Cardiac muscle cell (in vitro differentiated cells and primary cell): ENCODE measurements around the gene IFNL4. TPM values are rescaled to one million over a fixed set of nuclear protein-coding genes. Genes with fewer than 3 reads are reported as not detected.

Experiments used
- DNase-seq, 2 donors: peaks; one replicate each; pipeline versions ENCODE4 v3.0.0 to v3.0.0-alpha.2; 2010 to 2017; ENCODE audit warnings: low read depth in 1 of 2, low spot score in 1 of 2
- H3K27ac ChIP-seq: fragments of 200-600 bp; sonication (generic); 2 replicates; pipeline ENCODE4 v1.5.1; 2016
- H3K27me3 ChIP-seq: fragments of 200-600 bp; sonication (generic); 2 replicates; pipeline ENCODE4 v1.6.0; 2016; ENCODE audit warnings: control low read depth
- H3K36me3 ChIP-seq: fragments of 200-600 bp; sonication (generic); 2 replicates; pipeline ENCODE4 v1.5.1; 2016; ENCODE audit warnings: control low read depth
- H3K4me1 ChIP-seq: fragments of 200-600 bp; sonication (generic); 2 replicates; pipeline ENCODE4 v1.8.1; 2017; ENCODE audit warnings: low read depth, mild to moderate bottlenecking, mixed run types
- H3K4me3 ChIP-seq: fragments of 200-600 bp; sonication (generic); 2 replicates; pipeline ENCODE4 v1.5.1; 2016; ENCODE audit warnings: mild to moderate bottlenecking
- H3K9me3 ChIP-seq: fragments of 200-600 bp; sonication (generic); 2 replicates; pipeline ENCODE4 v1.5.1; 2017; ENCODE audit warnings: low read depth, mild to moderate bottlenecking, control low read depth
- CTCF ChIP-seq: IDR thresholded peaks from 2 replicates; pipeline ENCODE4 v1.5.1; 2012; ENCODE audit warnings: low read depth, mild to moderate bottlenecking, low read length
- polyA plus RNA-seq: library from polyadenylated mRNA; unstranded; fragments of >200 nt; fragmentation: Nextera tagmentation; extraction: Ambion mirVana; gene quantifications from 2 replicates; pipeline ENCODE4 v1.2.1, GENCODE V29; 2016
- total RNA-seq: library from RNA; depleted of rRNA; stranded (reverse); fragments of >200 nt; gene quantifications from 2 replicates; pipeline ENCODE4 v1.2.3, GENCODE V29; 2016

IFNL4 gene
- total and polyA plus RNA-seq, 2 experiments from 2014 or later, result not detected

GRCh38 chr19:39205449-39205764 lies 43.2 kb downstream of the IFNL4 start:
- no peak for DNase-seq
- Histone ChIP-seq H3K36me3 (no peaks in the 10 kb centered on the region), H3K27ac (no peak overlapping the region), H3K9me3 (no peaks in the 10 kb centered on the region), H3K4me3 (no peak overlapping the region), H3K4me1 (no peaks in the 10 kb centered on the region), H3K27me3 (no peaks in the 10 kb centered on the region)
- no peak for TF ChIP-seq CTCF

GRCh38 chr19:39203372-39204341 lies 45.0 kb downstream of the IFNL4 start, which contains the start of gene SYCN:
TSS of gene SYCN (minus strand) at chr19:39204263. CDS start at chr19:39204254, 9 bp downstream.
- H3K4me1 ChIP-seq, result no peaks in the 10 kb centered on the region
- H3K27ac ChIP-seq, result no peak within 1 kb of the TSS
- no peak for TF ChIP-seq CTCF
- no peak within 1 kb of the TSS for H3K4me3 ChIP-seq
- no peaks in the 10 kb centered on the region for H3K9me3 ChIP-seq
- no peak for DNase-seq
- H3K36me3 ChIP-seq, result no peaks in the 10 kb centered on the region
- no peaks in the 10 kb centered on the region for H3K27me3 ChIP-seq

GRCh38 chr19:39202998-39203355 lies 45.7 kb downstream of the IFNL4 start:
- H3K36me3 ChIP-seq, result no peaks in the 10 kb centered on the region
- TF ChIP-seq CTCF, result no peak
- peaks cover 2% of the 10 kb centered on the region for H3K27me3 ChIP-seq
- no peaks in the 10 kb centered on the region for H3K4me1 ChIP-seq
- H3K9me3 ChIP-seq, result no peaks in the 10 kb centered on the region
- no peak for DNase-seq
- no peak overlapping the region for H3K4me3 ChIP-seq
- no peak overlapping the region for H3K27ac ChIP-seq

- Histone ChIP-seq H3K36me3 (no peaks in the 10 kb centered on the region), H3K4me1 (no peaks in the 10 kb centered on the region), H3K27ac (no peak overlapping the region), H3K9me3 (no peaks in the 10 kb centered on the region), H3K27me3 (peaks cover 16% of the 10 kb centered on the region), H3K4me3 (no peak overlapping the region)
- no peak for TF ChIP-seq CTCF
- no peak for DNase-seq
Observed at GRCh38 chr19:39200803-39201115, 47.9 kb downstream of the IFNL4 start.

- no peak for DNase-seq
- H3K36me3 ChIP-seq, result no peaks in the 10 kb centered on the region
- no peaks in the 10 kb centered on the region for H3K9me3 ChIP-seq
- no peaks in the 10 kb centered on the region for H3K4me1 ChIP-seq
- no peak overlapping the region for H3K27ac ChIP-seq
- H3K27me3 ChIP-seq, result peaks cover 16% of the 10 kb centered on the region
- TF ChIP-seq CTCF, result no peak
- no peak overlapping the region for H3K4me3 ChIP-seq
Observed at GRCh38 chr19:39200066-39200802, 48.4 kb downstream of the IFNL4 start.
